ACHN (cell line): ENCODE data around the gene SYT10.
"Not testable (repeated sequence)": the region's sequence is repeated elsewhere in the genome, so short reads cannot be mapped to it uniquely, and the experiment has no call there.

Source experiments
- DNase-seq: peaks from one replicate; pipeline ENCODE4 v3.0.0-alpha.2; 2015
- in situ Hi-C: cut with HindIII; loops from 2 replicates; pipeline ENCODE4 v1.10.0; 2017; ENCODE audit warnings: low sequenced_read_pairs, low pct_ligation_motif_present, low pct_unique_long_range_greater_than_20kb

SYT10 gene

GRCh38 chr12:33376153-33376552 is 63.5 kb downstream of the SYT10 start:
- DNase-seq: no peak
- in situ Hi-C loops: no loop called here

DNA sequence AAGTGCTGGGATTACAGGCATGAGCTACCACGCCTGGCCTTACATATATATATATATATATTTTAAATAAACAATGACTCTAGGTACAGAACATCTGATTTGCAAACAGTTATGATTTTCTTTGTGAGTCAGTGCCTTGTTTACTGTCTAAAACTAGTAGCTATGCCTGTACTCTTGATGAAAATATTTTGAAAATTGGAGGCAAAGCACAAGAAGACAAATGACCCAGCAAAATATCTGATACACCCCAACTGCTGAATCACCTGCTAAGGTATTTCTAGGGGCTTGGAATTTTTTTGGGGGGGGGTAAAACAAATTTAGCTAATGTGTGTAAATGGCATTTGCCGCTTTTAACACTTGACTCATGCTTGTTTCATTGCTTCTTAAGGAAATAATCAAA is 69.3 kb downstream of the SYT10 start:
- in situ Hi-C loops: no loop called here
- no peak for DNase-seq

DNA sequence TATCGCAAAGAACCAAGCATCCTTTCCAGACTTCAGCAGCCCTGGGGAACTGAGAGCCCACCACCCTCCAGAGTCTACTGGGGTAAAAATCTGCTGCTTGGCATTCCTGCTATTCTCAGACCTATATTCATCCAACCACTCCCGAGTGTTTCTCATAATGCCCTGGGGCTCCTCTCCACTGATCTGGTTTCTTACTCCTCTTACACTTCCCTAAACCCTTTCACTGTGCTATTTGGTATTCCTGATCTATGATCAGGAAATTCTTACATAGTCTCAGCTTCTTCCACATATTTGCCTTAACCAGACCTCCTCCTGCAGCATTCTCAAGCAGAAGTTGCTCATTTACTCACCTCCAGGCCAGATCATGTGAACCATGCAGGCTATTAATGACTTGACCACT is 82.4 kb downstream of the SYT10 start:
- DNase-seq: no peak
- in situ Hi-C loops: no loop called here

DNA sequence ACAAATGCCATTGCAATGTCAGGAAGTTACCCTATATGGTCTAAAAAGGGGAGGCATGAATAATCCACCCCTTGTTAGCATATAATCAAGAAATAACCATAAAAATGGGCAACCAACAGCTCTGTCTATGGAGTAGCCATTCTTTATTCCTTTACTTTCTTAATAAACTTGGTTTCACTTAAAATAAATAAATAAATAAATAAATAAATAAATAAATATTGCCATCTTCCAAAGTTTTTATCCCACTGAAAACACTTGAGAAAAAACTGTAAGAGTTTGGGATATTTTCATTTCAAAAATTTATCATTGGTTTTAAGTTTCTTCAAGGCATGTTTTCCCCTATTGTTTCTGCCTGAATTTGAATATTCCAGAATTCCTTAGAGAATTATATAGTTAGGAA is 89.8 kb downstream of the SYT10 start:
- DNase-seq: no peak
- in situ Hi-C loops: no loop called here

GRCh38 chr12:33331961-33332398 is 107.6 kb downstream of the SYT10 start:
- DNase-seq, in situ Hi-C loops: not testable (repeated sequence)

DNA sequence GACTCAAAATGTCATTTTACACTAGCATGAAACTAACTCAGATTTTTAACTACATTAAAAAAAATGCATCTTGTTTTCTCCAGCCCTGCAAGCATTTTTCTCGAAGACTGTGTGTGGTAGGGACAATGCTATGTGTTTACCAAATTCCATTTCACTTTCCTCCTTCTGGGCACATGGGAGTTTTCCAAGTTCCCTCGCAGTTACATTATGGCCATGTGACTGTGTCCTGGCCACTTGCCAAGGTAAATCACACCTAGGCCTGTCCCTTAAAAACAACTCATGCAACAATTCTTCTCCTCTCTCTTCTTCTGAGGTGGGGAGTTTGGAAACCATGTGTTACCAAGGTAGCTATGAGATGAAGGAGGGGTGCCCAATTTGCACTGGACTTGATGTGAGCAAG is 108.7 kb downstream of the SYT10 start:
- no peak for DNase-seq
- in situ Hi-C loops: no loop called here
